HG03103 (cell line): ENCODE results near the gene SCGB2A2.

Experiments
- ATAC-seq: cut with Tn5 transposase; IDR thresholded peaks from one replicate; pipeline ENCODE4 v1.9.1; 2021; ENCODE audit warnings: low read depth; ENCODE audit not compliant: unreplicated experiment

SCGB2A2 gene

DNA sequence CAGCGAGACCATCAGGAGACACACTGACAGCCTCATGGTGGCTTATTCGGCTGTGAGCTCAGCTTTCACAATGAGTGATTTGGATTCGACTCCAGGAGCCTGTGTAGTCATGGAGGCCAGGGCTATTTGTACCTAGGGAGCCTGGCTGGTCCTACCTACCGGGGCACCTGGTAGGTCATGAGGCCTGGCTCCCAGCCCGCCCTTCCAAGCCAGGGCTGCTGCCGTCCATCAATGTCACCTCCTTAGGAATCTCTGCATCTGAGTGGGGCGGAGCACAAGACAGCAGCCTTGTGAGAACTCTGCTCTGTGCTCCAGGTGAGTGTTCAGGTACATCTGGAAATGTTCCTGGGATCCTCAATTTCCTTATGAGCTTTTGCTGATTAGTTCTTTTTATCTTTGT, 29.0 kb downstream of the SCGB2A2 start, which contains the start of gene SCGB1D4:
TSS of gene SCGB1D4 (minus strand) at position 101 of the 400 bp plus-strand sequence. CDS start at position 36, 65 bp downstream.
- no peak for ATAC-seq

DNA sequence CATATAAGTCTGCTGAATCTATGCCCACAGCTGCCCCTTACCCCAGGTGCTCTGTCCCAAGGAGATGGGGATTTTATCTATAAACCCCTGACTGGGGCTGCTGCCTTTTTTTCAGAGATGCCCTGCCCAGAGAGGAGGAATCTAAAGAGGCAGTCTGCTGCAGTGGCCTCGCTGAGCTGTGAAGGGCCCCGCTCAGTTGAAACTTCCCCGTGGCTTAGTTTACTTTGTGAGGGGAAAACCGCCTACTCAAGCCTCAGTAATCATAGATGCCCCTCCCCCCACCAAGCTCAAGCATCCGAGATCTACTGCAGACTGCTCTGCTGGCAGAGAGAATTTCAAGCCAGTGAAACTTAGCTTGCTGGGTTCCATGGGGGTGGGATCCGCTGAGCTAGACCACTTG, 36.3 kb downstream of the SCGB2A2 start:
- no peak for ATAC-seq

GRCh38 chr11:62307950-62308349, 38.0 kb downstream of the SCGB2A2 start:
- no peak for ATAC-seq

- ATAC-seq, result no peak
Measured at GRCh38 chr11:62309991-62310390, 40.0 kb downstream of the SCGB2A2 start.

DNA sequence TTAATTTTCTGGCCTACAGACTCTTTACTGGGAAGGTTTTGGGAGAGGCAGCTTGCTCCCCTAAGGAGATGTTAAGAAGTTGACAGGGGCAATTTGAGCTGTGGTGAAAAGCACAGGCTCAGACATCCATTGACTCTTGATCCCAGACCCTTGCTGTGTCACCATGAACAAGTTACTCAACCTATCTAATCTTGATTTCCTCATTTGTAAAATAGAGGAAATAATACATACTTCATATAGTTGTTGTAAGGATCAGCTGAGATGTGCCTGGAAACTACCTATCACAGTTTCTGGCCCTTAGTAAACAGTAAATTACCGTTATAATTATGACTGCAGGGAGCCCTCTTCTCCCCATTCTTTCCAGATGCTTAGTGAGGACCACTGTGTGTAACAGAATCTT, 45.5 kb downstream of the SCGB2A2 start:
- ATAC-seq, result no peak

- ATAC-seq, result no peak
Measured at GRCh38 chr11:62322524-62322923, 52.6 kb downstream of the SCGB2A2 start.
